ENCODE results near the gene SCYGR4. TPM values are rescaled to one million over a fixed set of nuclear protein-coding genes. Genes with fewer than 3 reads are reported as not detected.

The SCYGR4 gene
- total and polyA plus RNA-seq, 9 of the 15 experiments (the other 6 are each of a cell fraction or from before 2014, with no cell fraction given): 0.09 TPM; not detected in 8

DNA sequence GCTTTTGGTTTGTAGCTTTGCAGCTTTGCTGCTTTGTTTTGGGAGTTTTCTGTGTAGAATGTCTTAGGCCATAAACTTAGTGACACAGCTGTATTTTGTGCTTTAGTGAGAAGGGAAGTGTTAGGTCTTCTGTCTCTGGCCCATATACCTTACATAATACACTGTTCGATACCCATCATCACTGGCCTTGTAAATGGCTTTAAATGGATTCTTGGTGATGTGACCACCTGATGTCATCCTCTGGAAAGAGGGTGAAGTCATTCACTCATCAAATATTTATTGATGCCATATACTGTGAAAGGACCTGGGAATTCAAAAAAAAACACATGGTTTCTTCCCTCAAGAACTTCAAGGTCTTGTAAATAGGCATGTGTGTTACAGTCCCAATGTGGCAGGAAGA is 37.5 kb upstream of the SCYGR4 start:
- no peaks in the 10 kb centered on the region for H3K36me3 ChIP-seq (ENCODE audit: control insufficient read depth, insufficient read depth, low read length)
- no peak overlapping the region for H3K27ac ChIP-seq (ENCODE audit: extremely low read depth, low read depth, low read length)
- H3K9me3 ChIP-seq (replicated peaks; ENCODE audit: control insufficient read depth, insufficient read depth, low read depth, low read length): no peaks in the 10 kb centered on the region
- no peaks in the 10 kb centered on the region for H4K20me1 ChIP-seq (replicated peaks; ENCODE audit: control insufficient read depth, insufficient read depth, low read length)
- ATAC-seq (no peak), DNase-seq (ENCODE audit: extremely low read depth in 1 of 4, low spot score in 3 of 4) (no peak), FAIRE-seq (no peak)
- 0% methylated on average over 1 of the region's 1 CpG for WGBS (ENCODE audit: insufficient coverage, low coverage, missing lambda C conversion rate)
- ChIA-PET POLR2A (interaction anchor here (1.0 kb wide), 1 partner anchor 34 kb away, joined by 3 read pairs; no protein-coding TSS in a partner anchor), CTCF (ENCODE audit: low intra/inter-chr PET ratio) (no interaction called here)
- H3K4me2 ChIP-seq (ENCODE audit: insufficient read depth, low read length): no peak overlapping the region
- no peaks in the 10 kb centered on the region for H3K27me3 ChIP-seq (ENCODE audit: control insufficient read depth in 2 of 2, insufficient read depth in 2 of 2, low read length in 2 of 2)
- no peak overlapping the region for H3K4me3 ChIP-seq
- no peaks in the 10 kb centered on the region for H3K79me2 ChIP-seq (ENCODE audit: control insufficient read depth, insufficient read depth, low read length)
- no peaks in the 10 kb centered on the region for H3K4me1 ChIP-seq (replicated peaks in 1 of 2; ENCODE audit: control insufficient read depth in 2 of 2, insufficient read depth in 2 of 2, low read length in 2 of 2)
- in situ Hi-C loops (cut with MboI) (no loop called here), intact Hi-C loops (cut with micrococcal nuclease) (no loop called here)
- no peak overlapping the region for H2AFZ ChIP-seq (ENCODE audit: low read depth, low read length)
- TF ChIP-seq SP2 (IDR thresholded peaks at IDR 0.05; ENCODE audit: extremely low read depth, low read depth, low read length, poor library complexity, severe bottlenecking) (no peak), GTF2F1 (IDR thresholded peaks at IDR 0.05; ENCODE audit: low read depth, low read length) (no peak), TRIM28 (IDR thresholded peaks at IDR 0.05) (no peak), SIX5 (IDR thresholded peaks at IDR 0.05; ENCODE audit: borderline replicate concordance in 1 of 2, insufficient read depth in 1 of 2, low read depth in 1 of 2, low read length in 2 of 2) (no peak)
- no peaks in the 10 kb centered on the region for H3K9me1 ChIP-seq (ENCODE audit: control insufficient read depth, insufficient read depth, low read length)
- no TSS peak for BruUV-seq (replicated peaks)
- H3K9ac ChIP-seq (ENCODE audit: insufficient read depth in 1 of 2, low read depth in 2 of 2, low read length in 2 of 2): no peak overlapping the region

GRCh38 chr2:227582369-227582768 is 34.9 kb upstream of the SCYGR4 start:
- no peaks in the 10 kb centered on the region for H3K9me1 ChIP-seq (ENCODE audit: control insufficient read depth, insufficient read depth, low read length)
- BruUV-seq (replicated peaks): no TSS peak
- no peaks in the 10 kb centered on the region for H4K20me1 ChIP-seq (replicated peaks; ENCODE audit: control insufficient read depth, insufficient read depth, low read length)
- no peaks in the 10 kb centered on the region for H3K79me2 ChIP-seq (ENCODE audit: control insufficient read depth, insufficient read depth, low read length)
- no peaks in the 10 kb centered on the region for H3K9me3 ChIP-seq (replicated peaks; ENCODE audit: control insufficient read depth, insufficient read depth, low read depth, low read length)
- FAIRE-seq (no peak), ATAC-seq (no peak), DNase-seq (ENCODE audit: extremely low read depth in 1 of 4, low spot score in 3 of 4) (no peak)
- ChIA-PET CTCF (ENCODE audit: low intra/inter-chr PET ratio) (no interaction called here), POLR2A (no interaction called here)
- no peaks in the 10 kb centered on the region for H3K4me1 ChIP-seq (replicated peaks in 1 of 2; ENCODE audit: control insufficient read depth in 2 of 2, insufficient read depth in 2 of 2, low read length in 2 of 2)
- no peak overlapping the region for H3K27ac ChIP-seq (ENCODE audit: extremely low read depth, low read depth, low read length)
- no peak overlapping the region for H3K9ac ChIP-seq (ENCODE audit: insufficient read depth in 1 of 2, low read depth in 2 of 2, low read length in 2 of 2)
- no peak overlapping the region for H2AFZ ChIP-seq (ENCODE audit: low read depth, low read length)
- no peak overlapping the region for H3K4me3 ChIP-seq
- no peak overlapping the region for H3K4me2 ChIP-seq (ENCODE audit: insufficient read depth, low read length)
- intact Hi-C loops (cut with micrococcal nuclease): no loop called here
- TF ChIP-seq ZNF707 (CRISPR knock-in tag; conservative IDR thresholded peaks at IDR 0.05) (peak; percentile 78; the same call in 1 of the 2 replicates), FOXJ3 (CRISPR knock-in tag; IDR thresholded peaks at IDR 0.05) (no peak), RREB1 (CRISPR knock-in tag; IDR thresholded peaks at IDR 0.05) (no peak)
- no peaks in the 10 kb centered on the region for H3K36me3 ChIP-seq (ENCODE audit: control insufficient read depth, insufficient read depth, low read length)
- in situ Hi-C loops (cut with MboI): no loop called here
- peaks cover 0 to 4% of the 10 kb centered on the region in 2 experiments; a peak in 1 of 5 replicates for H3K27me3 ChIP-seq (ENCODE audit: control insufficient read depth in 2 of 2, insufficient read depth in 2 of 2, low read length in 2 of 2)

Measured in K562 (cell line).